ENCODE data around the gene GRK6.
A peak's percentile ranks its signal among the peaks of the same experiment; 100 is the strongest.

The GRK6 gene

DNA sequence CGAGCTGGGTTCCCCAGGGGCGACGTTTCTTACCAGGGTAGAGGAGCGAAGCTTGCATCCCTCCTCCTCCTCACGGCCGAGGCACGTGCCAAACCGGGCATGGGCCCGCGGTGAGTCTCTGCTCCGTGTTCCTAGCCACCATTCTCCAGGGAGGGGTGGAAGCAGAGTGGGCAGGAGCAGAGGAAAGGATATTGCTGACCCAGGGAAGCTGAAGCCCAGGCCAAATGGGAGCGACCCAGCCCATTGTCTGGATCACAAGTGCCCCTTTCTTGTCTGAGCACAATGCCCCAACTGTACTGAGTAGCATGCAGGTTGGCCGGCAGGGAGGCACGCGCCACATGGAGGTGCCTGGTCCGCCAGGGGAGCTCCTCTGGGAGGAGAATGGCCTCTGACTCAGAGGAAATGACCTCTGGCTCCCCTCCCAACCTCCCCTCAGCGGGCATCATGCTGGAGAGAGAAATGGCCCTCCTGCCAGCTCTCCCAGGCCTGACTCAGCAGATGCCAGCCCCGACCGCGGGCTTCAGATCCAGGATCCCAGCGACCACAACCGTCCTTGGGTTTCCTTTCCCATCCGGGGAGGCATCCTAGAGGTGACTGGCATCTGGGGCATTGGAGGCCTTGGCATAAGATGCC lies 21.3 kb downstream of the GRK6 start:
- DNase-seq (ENCODE audit: low read depth, low spot score), result no peak
- peak overlapping the region; percentile 66 for H3K4me3 ChIP-seq (ENCODE audit: low read length)

DNA sequence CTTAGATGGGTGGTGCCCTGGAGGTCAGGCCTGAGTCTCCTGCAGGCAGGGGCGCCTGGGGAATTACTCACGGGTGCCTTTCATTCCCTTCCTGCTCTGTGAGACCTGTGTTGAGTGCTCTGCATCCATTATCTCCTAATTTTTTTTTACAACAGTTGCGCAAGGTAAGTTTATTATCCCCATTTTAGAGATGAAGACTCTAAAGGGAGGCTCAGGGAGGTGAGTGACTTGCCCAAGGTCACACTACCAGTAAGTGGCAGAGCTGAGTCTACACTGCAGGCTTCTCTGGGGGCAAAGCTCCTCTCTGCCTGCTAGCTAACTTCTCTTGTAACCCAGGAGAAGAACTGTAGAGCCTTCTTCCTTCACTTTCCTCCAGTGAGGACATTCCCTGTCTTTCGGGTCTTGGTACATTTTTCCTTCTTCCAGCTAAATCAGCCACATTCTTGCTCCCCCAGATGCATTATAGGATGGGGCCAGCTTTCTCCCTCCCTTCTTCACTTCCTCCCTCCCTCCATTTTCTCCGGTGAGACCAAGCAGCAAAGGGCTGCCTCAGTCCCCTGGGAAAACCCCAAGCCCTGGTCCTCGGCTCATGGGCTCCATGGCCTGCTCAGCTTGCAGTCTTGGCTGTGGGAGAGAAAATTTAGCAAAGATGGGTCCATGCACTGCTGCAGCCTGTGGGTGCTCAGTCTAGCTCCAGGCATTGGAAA lies 21.9 kb downstream of the GRK6 start:
- no peak overlapping the region for H3K4me3 ChIP-seq (ENCODE audit: low read length)
- DNase-seq (ENCODE audit: low read depth, low spot score), result no peak

DNA sequence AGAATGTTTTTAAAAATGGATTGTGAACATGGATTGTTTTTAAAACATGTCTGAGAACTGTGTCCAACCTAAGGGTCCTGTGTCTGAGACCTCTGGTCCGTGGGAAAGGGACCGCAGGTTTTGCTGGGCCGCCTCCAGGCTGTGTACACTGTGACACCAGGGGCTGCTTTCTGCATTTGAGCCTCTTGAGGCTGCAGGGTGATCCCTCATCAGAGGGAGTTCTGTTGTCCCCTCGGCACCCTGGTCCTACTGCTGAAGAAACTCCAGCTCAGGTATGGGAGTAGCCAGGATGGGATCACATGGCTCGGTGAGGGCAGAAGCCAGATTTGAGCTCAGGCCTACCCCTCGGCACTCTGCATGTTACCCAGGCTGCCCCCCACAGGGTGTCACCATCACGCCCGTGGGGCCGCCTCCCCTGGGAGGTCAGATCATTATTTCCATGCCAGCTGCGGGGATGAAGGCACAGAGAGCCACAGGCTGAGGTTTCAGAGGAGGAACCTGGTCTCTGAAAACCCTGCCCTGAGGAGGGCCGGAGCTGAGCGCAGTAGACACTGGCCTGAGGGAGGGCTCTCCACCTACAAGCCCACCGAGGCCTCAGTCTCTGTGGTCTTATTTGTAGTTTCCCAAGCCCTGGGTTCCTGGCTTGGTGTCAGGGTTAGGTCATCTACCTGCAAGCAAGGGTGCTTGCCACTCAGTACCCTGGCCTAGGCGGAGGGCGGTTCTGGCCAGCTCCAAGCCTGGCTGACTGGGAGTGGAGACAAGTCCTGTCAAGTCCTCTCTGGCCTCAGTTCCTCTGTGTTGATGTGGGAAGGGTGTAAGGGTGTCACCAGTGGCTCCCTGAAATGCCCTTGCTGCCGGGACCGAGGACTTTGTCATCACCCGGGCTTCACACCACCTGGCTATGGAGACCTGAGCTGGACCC lies 22.9 kb downstream of the GRK6 start:
- no peak for DNase-seq (ENCODE audit: low read depth, low spot score)
- no peak overlapping the region for H3K4me3 ChIP-seq (ENCODE audit: low read length)

DNA sequence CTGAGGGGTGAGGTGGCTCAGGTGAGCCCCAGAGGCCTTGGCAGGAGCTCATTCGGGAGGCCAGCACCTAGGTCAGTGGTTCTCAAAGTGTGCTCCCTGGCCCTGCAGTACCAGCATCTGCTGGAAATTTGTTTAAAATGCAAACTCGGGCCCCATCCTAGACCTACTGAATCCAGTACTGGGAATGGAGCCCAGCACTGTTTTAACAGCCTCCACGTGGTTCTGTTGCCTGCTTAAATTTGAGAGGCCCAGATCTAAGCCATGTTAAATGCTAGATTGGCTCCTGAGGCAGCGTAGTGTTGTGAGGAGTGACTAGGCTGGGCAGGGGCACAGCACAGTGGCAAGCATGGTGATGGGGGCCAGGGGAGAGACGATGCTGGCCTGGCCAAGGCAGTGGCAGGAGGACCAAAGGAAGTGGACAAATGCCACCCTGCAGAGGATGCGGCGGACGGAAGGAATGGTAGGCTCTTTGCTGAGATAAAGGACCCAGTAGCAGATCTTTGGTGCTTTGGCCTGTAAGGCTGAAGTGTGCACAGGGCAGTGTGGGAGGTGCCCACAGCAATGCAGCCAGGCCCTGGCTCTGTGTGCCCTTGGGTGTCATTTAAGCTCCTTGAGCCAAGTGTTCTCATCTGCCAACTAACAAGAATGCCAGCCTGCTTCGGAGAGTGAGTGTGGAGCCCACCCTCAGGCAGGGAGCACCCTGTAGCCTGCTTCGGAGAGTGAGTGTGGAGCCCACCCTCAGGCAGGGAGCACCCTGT lies 24.4 kb downstream of the GRK6 start:
- DNase-seq (ENCODE audit: low read depth, low spot score), result no peak
- H3K4me3 ChIP-seq (ENCODE audit: low read length), result no peak overlapping the region

DNA sequence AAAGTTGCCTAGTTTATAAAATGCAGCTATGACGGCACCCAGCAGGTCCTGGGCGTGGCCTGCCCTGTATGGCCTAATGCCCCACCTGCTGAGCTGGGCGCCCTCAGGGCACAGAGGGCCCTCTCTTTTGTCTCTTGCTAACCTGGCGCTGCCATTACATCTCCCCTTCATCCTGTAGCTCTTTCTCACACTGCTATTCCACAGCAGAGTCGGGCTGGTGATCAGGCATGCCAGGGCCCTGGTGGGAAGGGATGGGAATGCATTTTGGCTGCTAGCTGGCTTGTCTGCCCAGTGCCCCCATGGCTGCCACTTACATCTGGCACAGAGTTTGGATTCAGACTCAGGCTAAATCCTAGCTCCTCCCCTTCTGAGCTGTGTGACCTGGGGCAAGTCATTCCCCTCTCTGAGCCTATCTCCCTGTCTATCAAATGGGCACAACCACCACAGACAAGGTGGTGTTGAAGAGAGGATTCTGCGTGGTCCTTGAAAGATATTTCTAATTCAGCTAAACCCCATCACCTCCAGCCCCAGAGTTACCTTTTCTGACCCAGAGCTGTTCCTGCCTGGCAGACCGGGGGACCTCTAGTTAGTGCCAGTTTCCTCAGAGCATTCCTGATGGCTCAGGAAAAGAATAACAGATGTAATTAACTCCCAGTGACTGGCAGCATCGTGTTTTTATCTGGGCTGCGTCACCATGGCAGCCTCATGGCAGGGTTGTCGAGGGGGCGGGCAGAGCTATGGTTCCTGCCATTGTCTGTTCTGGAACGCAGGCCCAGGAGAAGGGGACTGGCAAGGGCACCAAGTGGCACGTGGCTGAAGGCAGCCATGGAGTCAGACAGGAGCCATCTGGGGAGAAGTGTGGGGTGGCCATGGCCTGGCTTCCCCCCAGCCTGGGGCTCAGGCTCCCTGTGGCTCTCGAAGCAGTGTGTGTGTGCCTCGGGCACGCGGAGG lies 26.5 kb downstream of the GRK6 start:
- no peak overlapping the region for H3K4me3 ChIP-seq (ENCODE audit: low read length)
- no peak for DNase-seq (ENCODE audit: low read depth, low spot score)

DNA sequence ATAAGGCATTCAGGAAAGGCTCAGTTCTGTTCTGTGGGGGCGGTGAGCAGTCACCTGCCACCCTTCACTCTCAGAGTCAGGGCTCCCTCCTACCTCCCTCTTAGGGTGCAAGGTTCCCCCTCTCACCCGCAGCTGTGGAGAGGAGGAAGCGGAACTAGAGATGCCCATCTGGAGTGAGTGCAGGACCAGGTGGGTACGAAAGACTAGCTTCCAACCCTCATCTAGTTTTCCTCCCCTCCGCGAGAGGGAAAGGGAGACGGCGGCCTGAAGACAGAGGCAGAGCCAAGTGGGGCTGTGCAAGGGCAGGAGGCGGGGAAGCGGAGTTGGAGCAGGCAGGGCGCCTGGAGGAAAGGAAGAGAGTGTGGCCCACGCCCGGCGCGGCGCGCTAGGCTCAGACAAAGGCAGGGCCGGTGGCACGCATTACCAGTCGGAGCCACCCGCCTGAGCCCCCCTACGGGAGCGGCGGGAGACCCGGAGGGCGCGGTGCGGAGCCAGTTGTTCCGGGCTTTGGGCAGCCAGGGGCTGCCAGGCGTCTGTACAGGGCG lies 27.4 kb downstream of the GRK6 start:
- no peak for DNase-seq (ENCODE audit: low read depth, low spot score)
- peak overlapping the region; percentile 68 for H3K4me3 ChIP-seq (ENCODE audit: low read length)

DNA sequence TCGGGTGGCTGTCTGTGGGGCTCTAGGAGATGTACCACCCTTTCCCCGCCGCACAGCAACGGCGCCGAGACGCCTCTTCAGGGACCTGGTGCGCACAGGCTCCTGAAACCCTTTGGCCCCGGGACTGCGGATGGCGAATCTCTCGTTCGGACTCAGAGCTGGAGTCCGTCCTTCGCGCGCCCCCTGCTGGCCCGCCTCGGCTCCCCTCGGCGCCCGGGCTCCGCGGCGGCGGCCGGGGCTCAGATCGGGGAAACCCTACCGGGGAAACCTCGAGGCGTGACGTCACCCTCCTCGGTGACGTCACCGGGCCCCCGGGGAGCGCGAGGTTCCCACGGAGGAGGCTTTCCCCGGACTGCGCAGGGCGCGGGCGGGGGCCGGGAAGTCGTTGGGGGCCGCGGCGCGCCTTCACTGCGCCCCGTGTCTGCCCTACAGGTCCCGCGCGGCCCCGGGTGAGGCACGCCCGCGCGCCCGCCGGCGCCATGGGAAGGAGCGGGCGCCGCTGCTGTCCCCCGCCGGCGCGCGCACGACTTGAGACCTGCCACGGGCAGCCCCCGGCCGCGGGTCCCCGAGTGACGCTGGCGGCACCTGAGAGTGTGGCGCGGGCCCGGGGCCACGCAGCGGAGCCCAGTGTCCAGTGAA lies 28.0 kb downstream of the GRK6 start:
- H3K4me3 ChIP-seq (ENCODE audit: low read length), result peak overlapping the region; percentile 68
- DNase-seq (ENCODE audit: low read depth, low spot score), result peak; percentile 68

DNA sequence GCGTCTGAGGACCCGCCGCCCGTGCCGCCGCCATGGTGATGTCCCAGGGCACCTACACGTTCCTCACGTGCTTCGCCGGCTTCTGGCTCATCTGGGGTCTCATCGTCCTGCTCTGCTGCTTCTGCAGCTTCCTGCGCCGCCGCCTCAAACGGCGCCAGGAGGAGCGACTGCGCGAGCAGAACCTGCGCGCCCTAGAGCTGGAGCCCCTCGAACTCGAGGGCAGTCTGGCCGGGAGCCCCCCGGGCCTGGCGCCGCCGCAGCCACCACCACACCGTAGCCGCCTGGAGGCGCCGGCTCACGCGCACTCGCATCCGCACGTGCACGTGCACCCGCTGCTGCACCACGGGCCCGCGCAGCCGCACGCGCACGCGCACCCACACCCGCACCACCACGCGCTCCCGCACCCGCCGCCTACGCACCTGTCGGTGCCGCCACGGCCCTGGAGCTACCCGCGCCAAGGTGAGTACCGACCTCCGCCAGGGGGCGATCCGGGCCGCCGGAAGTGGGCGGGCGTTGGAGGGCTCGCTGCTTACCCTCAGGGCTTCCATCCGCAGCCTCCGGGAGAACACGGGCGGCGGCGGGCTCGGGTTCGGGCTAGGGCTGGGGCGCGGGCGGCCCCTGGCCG lies 28.7 kb downstream of the GRK6 start:
- peak; percentile 88 for DNase-seq (ENCODE audit: low read depth, low spot score)
- peak overlapping the region; percentile 68 for H3K4me3 ChIP-seq (ENCODE audit: low read length)

DNA sequence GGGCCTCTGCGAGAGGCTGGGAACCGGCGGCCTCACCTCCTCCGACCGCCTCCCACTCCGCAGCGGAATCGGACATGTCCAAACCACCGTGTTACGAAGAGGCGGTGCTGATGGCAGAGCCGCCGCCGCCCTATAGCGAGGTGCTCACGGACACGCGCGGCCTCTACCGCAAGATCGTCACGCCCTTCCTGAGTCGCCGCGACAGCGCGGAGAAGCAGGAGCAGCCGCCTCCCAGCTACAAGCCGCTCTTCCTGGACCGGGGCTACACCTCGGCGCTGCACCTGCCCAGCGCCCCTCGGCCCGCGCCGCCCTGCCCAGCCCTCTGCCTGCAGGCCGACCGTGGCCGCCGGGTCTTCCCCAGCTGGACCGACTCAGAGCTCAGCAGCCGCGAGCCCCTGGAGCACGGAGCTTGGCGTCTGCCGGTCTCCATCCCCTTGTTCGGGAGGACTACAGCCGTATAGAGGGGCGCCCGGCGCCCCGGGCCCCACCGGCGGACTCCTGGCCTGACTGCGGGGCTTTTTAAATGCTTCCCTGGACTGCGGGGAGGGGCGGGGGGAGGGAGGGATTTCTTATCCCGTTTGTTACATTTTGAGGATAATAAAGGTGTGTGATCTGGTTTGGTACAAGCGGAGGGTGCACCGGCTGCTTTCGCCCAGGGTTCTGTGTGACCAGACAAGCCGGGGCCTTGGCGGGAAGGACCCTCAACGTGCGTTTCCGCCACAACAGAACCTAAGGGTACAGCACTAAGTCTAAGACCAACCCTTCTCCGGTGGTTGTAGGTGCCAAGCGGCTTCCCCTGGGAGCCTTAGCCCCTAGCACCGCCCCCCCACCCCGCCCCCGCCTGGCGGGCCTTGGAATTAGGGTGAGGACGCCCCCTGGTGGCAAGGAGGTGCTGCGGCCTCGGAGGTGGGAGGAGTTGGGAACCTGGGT lies 29.4 kb downstream of the GRK6 start:
- peak; percentile 92 for DNase-seq (ENCODE audit: low read depth, low spot score)
- H3K4me3 ChIP-seq (ENCODE audit: low read length), result peak overlapping the region; percentile 68

DNA sequence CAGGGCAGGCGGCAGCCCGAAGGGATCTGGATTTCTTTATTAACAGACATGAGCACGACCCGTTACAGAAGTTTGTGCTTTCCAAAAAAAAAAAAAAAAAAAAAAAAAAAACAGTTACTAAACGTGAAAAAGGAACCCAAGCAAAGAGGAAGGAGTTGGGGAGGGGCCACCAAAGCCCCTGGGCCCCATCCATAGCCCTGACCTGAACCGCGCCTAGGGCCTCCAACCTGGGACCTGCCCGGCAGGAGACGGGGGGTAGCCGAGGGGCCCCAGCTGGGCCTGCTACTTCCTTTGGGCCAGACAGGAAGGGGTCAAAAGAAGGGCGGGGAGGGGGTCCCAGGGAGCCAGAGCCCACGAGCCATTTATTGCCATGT lies 30.1 kb downstream of the GRK6 start:
- no peak for DNase-seq (ENCODE audit: low read depth, low spot score)
- H3K4me3 ChIP-seq (ENCODE audit: low read length), result no peak overlapping the region

DNA sequence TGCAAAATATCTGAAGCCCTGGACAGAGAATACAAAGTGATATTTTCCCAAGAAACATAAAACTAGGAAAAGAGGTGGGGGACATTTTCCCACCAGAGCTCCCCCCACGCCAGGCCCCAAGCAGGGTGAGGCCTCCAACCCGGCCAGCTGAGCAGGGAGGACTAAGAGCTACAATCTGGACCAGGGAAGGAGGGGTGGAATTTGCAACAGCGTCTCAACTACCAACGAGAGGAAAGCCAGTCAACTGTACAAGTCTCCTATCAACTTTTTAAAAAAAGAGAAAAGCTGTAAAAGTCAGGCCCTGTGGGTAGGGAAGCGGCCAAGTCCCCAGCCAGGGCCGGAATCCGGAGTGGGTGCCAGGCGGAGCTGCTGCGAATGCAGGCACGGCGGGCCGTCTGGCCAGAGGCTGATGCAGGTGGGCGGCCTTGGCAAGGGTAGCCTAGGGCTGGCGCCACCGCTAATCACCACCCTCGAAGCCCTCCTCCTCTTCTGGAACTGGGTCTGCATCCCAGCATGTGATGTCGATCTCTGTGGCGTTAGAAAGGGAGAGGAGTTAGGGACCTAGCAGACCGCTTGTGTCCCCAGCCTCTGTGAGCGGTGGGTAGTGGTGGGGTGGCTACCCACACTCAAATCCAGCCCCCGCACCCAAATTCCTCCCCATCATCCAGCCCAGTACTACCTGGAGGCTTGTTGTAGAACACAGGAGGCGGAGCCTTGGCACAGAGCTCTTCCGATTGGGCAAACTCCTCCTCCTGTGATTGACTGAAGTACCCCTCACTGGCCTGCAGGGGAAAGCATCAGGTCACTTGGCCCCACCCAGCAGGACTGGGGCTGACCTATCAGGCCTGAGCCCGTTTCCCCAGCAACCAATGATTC lies 30.7 kb downstream of the GRK6 start:
- peak; percentile 89 for DNase-seq (ENCODE audit: low read depth, low spot score)

DNA sequence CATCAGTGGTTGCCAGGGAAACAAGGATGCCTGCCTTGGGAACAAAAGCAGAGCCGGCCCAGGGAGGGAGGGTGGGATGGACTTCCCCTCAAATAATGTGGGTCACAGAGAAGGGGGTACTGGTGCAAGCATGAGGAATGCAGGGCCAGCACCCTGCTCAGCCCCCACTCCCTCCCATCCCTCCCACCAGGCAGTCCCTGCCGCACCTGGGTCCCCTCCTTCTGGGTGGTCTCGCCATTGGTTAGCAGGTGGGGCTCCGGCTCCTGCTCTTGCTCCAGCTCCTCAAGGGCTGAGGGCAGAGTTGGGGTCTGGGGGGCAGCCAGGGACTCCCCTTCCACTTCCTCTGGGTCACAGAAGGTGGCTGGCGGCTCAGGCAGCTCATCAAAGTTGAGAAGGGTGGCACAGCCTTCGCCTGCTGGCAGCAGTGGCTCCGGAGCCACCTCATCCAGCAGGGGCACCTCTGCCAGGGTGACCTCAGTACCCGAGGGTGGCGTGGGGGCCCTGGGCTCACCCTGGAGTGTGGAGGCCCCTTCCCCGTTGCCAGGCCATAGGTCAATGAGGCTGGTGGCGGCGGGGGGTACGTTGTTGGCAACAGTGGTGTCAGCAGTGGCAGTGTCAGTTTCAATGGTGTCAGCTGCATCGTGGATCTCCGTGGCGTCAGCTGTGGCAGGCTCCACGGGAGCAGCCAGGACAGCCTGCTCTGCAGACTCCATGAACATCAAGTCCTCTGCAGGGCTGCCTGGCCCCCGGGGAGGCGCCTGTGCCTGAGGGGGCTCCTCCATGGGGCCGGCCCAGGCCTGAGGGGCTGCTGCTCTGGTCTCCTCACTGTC lies 31.6 kb downstream of the GRK6 start:
- no peak for DNase-seq (ENCODE audit: low read depth, low spot score)
- H3K4me3 ChIP-seq (ENCODE audit: low read length), result no peak overlapping the region

More for the DNA sequence above, 30.7 kb downstream of the GRK6 start:
- no peak overlapping the region for H3K4me3 ChIP-seq (ENCODE audit: low read length)

DNA sequence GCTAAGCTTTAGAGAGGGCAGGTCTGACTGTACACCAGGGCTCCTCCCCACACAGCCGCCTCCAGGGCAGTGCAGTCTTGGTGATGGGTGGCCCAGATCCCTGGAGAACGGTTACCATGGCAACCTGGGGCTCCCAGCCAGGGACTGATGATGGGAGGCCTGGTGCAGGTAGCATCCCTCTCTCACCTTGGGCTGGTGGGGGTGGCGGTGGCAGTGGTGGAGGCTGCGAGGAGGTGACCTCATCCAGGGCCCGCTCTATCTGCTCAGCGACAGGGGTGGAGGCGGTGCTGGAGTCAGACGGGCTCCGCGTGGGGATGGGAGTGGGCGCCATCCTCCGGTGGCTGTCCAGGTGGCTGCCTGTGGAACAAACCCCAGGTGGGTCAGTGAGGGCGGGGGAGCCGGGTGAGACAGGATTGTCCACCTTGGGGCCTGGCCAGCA lies 32.5 kb downstream of the GRK6 start:
- no peak for DNase-seq (ENCODE audit: low read depth, low spot score)
- no peak overlapping the region for H3K4me3 ChIP-seq (ENCODE audit: low read length)

DNA sequence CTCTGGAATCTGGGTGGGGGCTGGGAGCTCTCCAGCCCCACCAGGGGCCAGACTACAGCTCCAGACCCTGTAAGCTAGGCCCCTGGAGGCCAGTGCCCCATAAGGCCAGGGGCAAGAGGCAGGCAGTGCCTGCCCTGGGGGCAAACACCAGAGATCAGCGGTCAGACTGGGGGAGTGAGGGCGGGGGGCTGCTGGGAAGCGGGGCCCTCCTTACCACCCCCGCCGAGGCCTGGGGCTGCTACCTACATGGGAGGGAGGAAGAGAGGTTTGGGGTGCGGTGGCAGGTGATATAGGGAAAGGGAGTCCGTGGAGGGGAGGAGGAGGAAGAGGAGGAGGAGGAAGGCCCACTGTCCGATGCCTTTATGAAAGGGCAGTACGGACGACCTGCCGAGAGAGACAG lies 32.9 kb downstream of the GRK6 start:
- H3K4me3 ChIP-seq (ENCODE audit: low read length), result no peak overlapping the region
- DNase-seq (ENCODE audit: low read depth, low spot score), result no peak
